GM12865 (cell line): Measurements from ENCODE around the gene LRRC18.

Experiments used
- DNase-seq: peaks from one replicate; pipeline ENCODE4 v3.0.0; 2010; ENCODE audit warnings: low read depth
- H3K4me3 ChIP-seq: 2 replicates; pipeline ENCODE4 v1.5.1; 2011; ENCODE audit warnings: mild to moderate bottlenecking, low read depth, low read length, control low read depth
- TF ChIP-seq, protein P1 (sequence below): IDR thresholded peaks from 2 replicates; pipeline ENCODE4 v1.5.1; 2011; ENCODE audit warnings: low read length, control low read depth, low read depth, inconsistent platforms; ENCODE audit not compliant: insufficient read depth; ENCODE audit errors: missing control alignments

Gene LRRC18

GRCh38 chr10:48872234-48872633 is 67.4 kb downstream of the LRRC18 start:
- no peak overlapping the region for H3K4me3 ChIP-seq
- no peak for DNase-seq
- TF ChIP-seq, protein P1, sequence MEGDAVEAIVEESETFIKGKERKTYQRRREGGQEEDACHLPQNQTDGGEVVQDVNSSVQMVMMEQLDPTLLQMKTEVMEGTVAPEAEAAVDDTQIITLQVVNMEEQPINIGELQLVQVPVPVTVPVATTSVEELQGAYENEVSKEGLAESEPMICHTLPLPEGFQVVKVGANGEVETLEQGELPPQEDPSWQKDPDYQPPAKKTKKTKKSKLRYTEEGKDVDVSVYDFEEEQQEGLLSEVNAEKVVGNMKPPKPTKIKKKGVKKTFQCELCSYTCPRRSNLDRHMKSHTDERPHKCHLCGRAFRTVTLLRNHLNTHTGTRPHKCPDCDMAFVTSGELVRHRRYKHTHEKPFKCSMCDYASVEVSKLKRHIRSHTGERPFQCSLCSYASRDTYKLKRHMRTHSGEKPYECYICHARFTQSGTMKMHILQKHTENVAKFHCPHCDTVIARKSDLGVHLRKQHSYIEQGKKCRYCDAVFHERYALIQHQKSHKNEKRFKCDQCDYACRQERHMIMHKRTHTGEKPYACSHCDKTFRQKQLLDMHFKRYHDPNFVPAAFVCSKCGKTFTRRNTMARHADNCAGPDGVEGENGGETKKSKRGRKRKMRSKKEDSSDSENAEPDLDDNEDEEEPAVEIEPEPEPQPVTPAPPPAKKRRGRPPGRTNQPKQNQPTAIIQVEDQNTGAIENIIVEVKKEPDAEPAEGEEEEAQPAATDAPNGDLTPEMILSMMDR, result no peak
